GM12878 (cell line): Measurements from ENCODE around the gene ZNF160. TPM values are rescaled to one million over a fixed set of nuclear protein-coding genes. Genes with fewer than 3 reads are reported as not detected.

Source experiments
- ATAC-seq: fragments of 200-7000 bp; cut with Tn5 transposase; 3 replicates; pipeline ENCODE4 v1.9.1; 2020; ENCODE audit warnings: mild to moderate bottlenecking, moderate library complexity
- BruUV-seq: library from RNA; stranded (reverse); fragments of 400-500 nt; replicated peaks from 2 replicates; lab custom pipeline; 2021; lab: Mats Ljungman, UMichigan
- CTCF ChIA-PET: fragments of 300-600 bp; sonication (Branson Sonifier 250); formaldehyde crosslinking; extraction: SDS; loops from one replicate; lab custom pipeline; 2021; ENCODE audit warnings: inconsistent platforms; lab: Yijun Ruan, JAX
- POLR2A ChIA-PET: fragments of 350-600 bp; formaldehyde crosslinking; extraction: SDS; loops from one replicate; lab custom pipeline; 2021; ENCODE audit warnings: inconsistent platforms; lab: Charles Lee
- RAD21 ChIA-PET: fragments of 300-600 bp; sonication (Branson Sonifier 250); formaldehyde crosslinking; loops from one replicate; lab custom pipeline; 2023; ENCODE audit warnings: antibody characterized with exemption; ENCODE audit not compliant: unreplicated experiment; lab: Charles Lee
- SMC1A ChIA-PET: fragments of 300-600 bp; sonication (Branson Sonifier 250); formaldehyde crosslinking; loops from one replicate; lab custom pipeline; 2023; ENCODE audit not compliant: unreplicated experiment, uncharacterized antibody; lab: Charles Lee
- DNase-seq: peaks from one replicate; pipeline ENCODE4 v3.0.0-alpha.2; 2011; ENCODE audit warnings: low read depth, low spot score
- FAIRE-seq: peaks from 3 replicates; lab custom pipeline; 2011; peaks lifted over from hg19 to GRCh38; lab: Jason Lieb, UNC
- H2AFZ ChIP-seq: 2 replicates; pipeline ENCODE4 v1.6.0; 2011; ENCODE audit warnings: low read depth, low read length, control low read depth; ENCODE audit not compliant: control insufficient read depth
- H3K27ac ChIP-seq: 2 replicates; pipeline ENCODE4 v1.5.1; 2011; ENCODE audit warnings: control low read depth; ENCODE audit not compliant: control insufficient read depth, insufficient read depth
- H3K27me3 ChIP-seq, 2 experiments: replicated peaks in 1 of 2; 2 replicates each; pipeline versions ENCODE4 v1.6.0 to v1.6.1; 2011; ENCODE audit warnings: low read length in 1 of 2; ENCODE audit not compliant: control insufficient read depth in 2 of 2, insufficient read depth in 2 of 2
- H3K36me3 ChIP-seq, 2 experiments: 2 replicates each; pipeline ENCODE4 v1.5.1; 2011; ENCODE audit warnings: low read length in 1 of 2; ENCODE audit not compliant: control insufficient read depth in 2 of 2, insufficient read depth in 2 of 2
- H3K4me1 ChIP-seq: 2 replicates; pipeline ENCODE4 v1.6.1; 2011; ENCODE audit warnings: mild to moderate bottlenecking, low read length, moderate library complexity, mixed read lengths; ENCODE audit not compliant: control insufficient read depth, insufficient read depth
- H3K4me2 ChIP-seq: 2 replicates; pipeline ENCODE4 v1.6.0; 2011; ENCODE audit warnings: control low read depth; ENCODE audit not compliant: control insufficient read depth, insufficient read depth
- H3K4me3 ChIP-seq: fragments of 200-600 bp; sonication (generic); 2 replicates; pipeline ENCODE4 v1.5.1; 2016
- H3K79me2 ChIP-seq: 2 replicates; pipeline ENCODE4 v1.6.0; 2011; ENCODE audit warnings: low read length; ENCODE audit not compliant: control insufficient read depth, insufficient read depth
- H3K9ac ChIP-seq: 2 replicates; pipeline ENCODE4 v1.8.0; 2011; ENCODE audit warnings: low read length, control low read depth, mixed read lengths; ENCODE audit not compliant: control insufficient read depth, insufficient read depth
- H3K9me3 ChIP-seq: replicated peaks from 3 replicates; pipeline ENCODE4 v1.5.1; 2011; ENCODE audit warnings: mild to moderate bottlenecking, low read length; ENCODE audit not compliant: control insufficient read depth, insufficient read depth
- H4K20me1 ChIP-seq: 2 replicates; pipeline ENCODE4 v1.6.0; 2011; ENCODE audit not compliant: control insufficient read depth, insufficient read depth
- BCLAF1 ChIP-seq: fragments of 450-650 bp; IDR thresholded peaks from 2 replicates; pipeline ENCODE4 v1.6.1; 2017; ENCODE audit warnings: antibody characterized with exemption, mild to moderate bottlenecking, moderate library complexity
- FOXK2 ChIP-seq: fragments of 450-650 bp; IDR thresholded peaks from 2 replicates; pipeline ENCODE4 v1.6.1; 2017; ENCODE audit warnings: mild to moderate bottlenecking, moderate library complexity
- RCOR1 ChIP-seq: conservative IDR thresholded peaks from 2 replicates; pipeline ENCODE4 v1.6.1; 2012; ENCODE audit warnings: low read depth, low read length, improper control_type of control experiment
- RUNX3 ChIP-seq: IDR thresholded peaks from 2 replicates; pipeline ENCODE4 v1.6.1; 2012; ENCODE audit warnings: low read length, inconsistent platforms
- SIX5 ChIP-seq: IDR thresholded peaks from 2 replicates; pipeline ENCODE4 v1.6.1; 2011; ENCODE audit warnings: mild to moderate bottlenecking, low read depth, low read length, moderate library complexity; ENCODE audit not compliant: severe bottlenecking
- TBL1XR1 ChIP-seq: IDR thresholded peaks from 2 replicates; pipeline ENCODE4 v1.6.1; 2012; ENCODE audit warnings: low read depth, low read length, improper control_type of control experiment
- ZSCAN29 ChIP-seq: fragments of 450-650 bp; IDR thresholded peaks from 2 replicates; pipeline ENCODE4 v1.6.1; 2017; ENCODE audit warnings: mild to moderate bottlenecking, moderate library complexity
- WGBS: methylation state at CpG from one replicate; pipeline ENCODE4 v1.1.6; 2016; ENCODE audit warnings: low lambda C conversion rate; ENCODE audit not compliant: insufficient replicate concordance, insufficient coverage; ENCODE audit errors: missing lambda C conversion rate; 5-methylcytosine and 5-hydroxymethylcytosine counted together
- in situ Hi-C: fragments of 300-500 bp; cut with MboI; formaldehyde crosslinking; loops from 9 replicates; pipeline ENCODE4 v1.14.3; 2018; ENCODE audit warnings: mixed read lengths
- intact Hi-C: fragments of 100-400 bp; cut with micrococcal nuclease; formaldehyde crosslinking; loops from one replicate; pipeline ENCODE4 v1.14.2; 2022; ENCODE audit not compliant: unreplicated experiment
- polyA plus RNA-seq, 11 experiments: library from polyadenylated mRNA; depleted of rRNA in 4 of 11; unstranded in 6 of 11; stranded (reverse) in 5 of 11; fragments of >200 nt; fragmentation: Nextera tagmentation in 4 of 11; fragmentation: Illumina TruSeq in 1 of 11; extraction: Ambion mirVana in 4 of 11; extraction: Trizol in 1 of 11; gene quantifications; 1 replicate in 1 of 11; 2 replicates in 10 of 11; pipeline versions ENCODE4 v1.2.1 to v1.2.3, GENCODE V29; 2011 to 2016; ENCODE audit warnings: inconsistent platforms in 2 of 11, missing spikeins in 2 of 11, low read depth in 1 of 11
- total RNA-seq, 4 experiments: library from RNA; depleted of rRNA in 3 of 4; stranded (reverse); fragments of >200 nt in 3 of 4; fragmentation: Illumina TruSeq in 1 of 4; extraction: Trizol in 1 of 4; gene quantifications; 2 replicates each; pipeline versions ENCODE4 v1.2.1 to v1.2.3, GENCODE V29; 2013 to 2021

The ZNF160 gene
- total and polyA plus RNA-seq, 10 of the 15 experiments (the other 5 are each of a cell fraction or from before 2014, with no cell fraction given) = 2.8 to 18.6 (median 12.1) TPM

- SMC1A ChIA-PET = no interaction called here
- POLR2A ChIA-PET = no interaction called here
- FAIRE-seq (no peak), DNase-seq (no peak), ATAC-seq (no peak)
- Histone ChIP-seq H3K4me2 (no peak overlapping the region), H3K4me3 (no peak overlapping the region), H3K9me3 (peaks cover 4% of the 10 kb centered on the region; the same call in 1 of the 3 replicates), H2AFZ (no peak overlapping the region), H4K20me1 (no peaks in the 10 kb centered on the region), H3K4me1 (no peaks in the 10 kb centered on the region), H3K27me3 (no peaks in the 10 kb centered on the region), H3K27ac (no peak overlapping the region), H3K79me2 (no peaks in the 10 kb centered on the region), H3K36me3 (no peaks in the 10 kb centered on the region), H3K9ac (no peak overlapping the region)
- CTCF ChIA-PET = interaction anchor here (0.6 kb wide), 1 partner anchor 88 kb away, joined by 3 read pairs; no protein-coding TSS in a partner anchor
- no TSS peak for BruUV-seq
- 9% methylated on average over 1 of the region's 1 CpG for WGBS
- in situ Hi-C loops = no loop called here
- RAD21 ChIA-PET = no interaction called here
- intact Hi-C loops = no loop called here
- TF ChIP-seq FOXK2 (no peak), SIX5 (no peak), TBL1XR1 (no peak), BCLAF1 (no peak), RUNX3 (no peak), ZSCAN29 (no peak), RCOR1 (no peak)
Observed at GRCh38 chr19:53041366-53041765, 61.9 kb downstream of the ZNF160 start.
